ENCODE data around the gene FDX1.
A peak's percentile ranks its signal among the peaks of the same experiment; 100 is the strongest.

Gene FDX1

GRCh38 chr11:110431674-110432073 is 1.9 kb downstream of the FDX1 start:
- DNase-seq = no peak

GRCh38 chr11:110432713-110433392 is 3.1 kb downstream of the FDX1 start:
- DNase-seq = no peak

- DNase-seq = no peak
Measured at GRCh38 chr11:110433393-110434333, 3.9 kb downstream of the FDX1 start.

GRCh38 chr11:110434952-110435779 is 5.4 kb downstream of the FDX1 start:
- no peak for DNase-seq

- DNase-seq = no peak
Measured at GRCh38 chr11:110435780-110436717, 6.3 kb downstream of the FDX1 start.

- no peak for DNase-seq
Measured at GRCh38 chr11:110438017-110438416, 8.3 kb downstream of the FDX1 start.

- DNase-seq = no peak
Measured at GRCh38 chr11:110445437-110445836, 15.7 kb downstream of the FDX1 start.

- no peak for DNase-seq
Measured at GRCh38 chr11:110446061-110446460, 16.3 kb downstream of the FDX1 start.

- no peak for DNase-seq
Measured at GRCh38 chr11:110446594-110446993, 16.8 kb downstream of the FDX1 start.

GRCh38 chr11:110447343-110447742 is 17.6 kb downstream of the FDX1 start:
- DNase-seq = no peak

- no peak for DNase-seq
Measured at GRCh38 chr11:110447897-110448745, 18.4 kb downstream of the FDX1 start.

GRCh38 chr11:110450246-110450645 is 20.5 kb downstream of the FDX1 start:
- no peak for DNase-seq

- no peak for DNase-seq
Measured at GRCh38 chr11:110452720-110453119, 23.0 kb downstream of the FDX1 start.

GRCh38 chr11:110453684-110454354 is 24.1 kb downstream of the FDX1 start:
- no peak for DNase-seq

GRCh38 chr11:110454609-110455008 is 24.9 kb downstream of the FDX1 start:
- DNase-seq = no peak

- DNase-seq = no peak
Measured at GRCh38 chr11:110455718-110456117, 26.0 kb downstream of the FDX1 start.

- DNase-seq = peak; percentile 37
Measured at GRCh38 chr11:110463153-110463552, 33.4 kb downstream of the FDX1 start.

- no peak for DNase-seq
Measured at GRCh38 chr11:110465231-110465630, 35.5 kb downstream of the FDX1 start.

- peak; percentile 8 for DNase-seq
Measured at GRCh38 chr11:110467556-110467955, 37.8 kb downstream of the FDX1 start.

- no peak for DNase-seq
Measured at GRCh38 chr11:110468121-110468520, 38.4 kb downstream of the FDX1 start.
